LNCaP clone FGC (cell line): Measurements from ENCODE around the gene CSNK1D.

Experiments
- DNase-seq: peaks from one replicate; pipeline ENCODE4 v3.0.0-alpha.2; 2011; ENCODE audit warnings: low read depth
- H3K4me3 ChIP-seq: 2 replicates; pipeline ENCODE4 v1.5.1; 2011; ENCODE audit warnings: mild to moderate bottlenecking, low read depth, low read length, control low read depth
- CTCF ChIP-seq: IDR thresholded peaks from 2 replicates; pipeline ENCODE4 v1.5.1; 2012; ENCODE audit warnings: mild to moderate bottlenecking; ENCODE audit not compliant: control insufficient read depth, insufficient read depth; ENCODE audit errors: extremely low read depth

Gene CSNK1D

GRCh38 chr17:82314727-82315605 is 41.5 kb upstream of the CSNK1D start:
- TF ChIP-seq CTCF: no peak
- DNase-seq: no peak
- no peak overlapping the region for H3K4me3 ChIP-seq

DNA sequence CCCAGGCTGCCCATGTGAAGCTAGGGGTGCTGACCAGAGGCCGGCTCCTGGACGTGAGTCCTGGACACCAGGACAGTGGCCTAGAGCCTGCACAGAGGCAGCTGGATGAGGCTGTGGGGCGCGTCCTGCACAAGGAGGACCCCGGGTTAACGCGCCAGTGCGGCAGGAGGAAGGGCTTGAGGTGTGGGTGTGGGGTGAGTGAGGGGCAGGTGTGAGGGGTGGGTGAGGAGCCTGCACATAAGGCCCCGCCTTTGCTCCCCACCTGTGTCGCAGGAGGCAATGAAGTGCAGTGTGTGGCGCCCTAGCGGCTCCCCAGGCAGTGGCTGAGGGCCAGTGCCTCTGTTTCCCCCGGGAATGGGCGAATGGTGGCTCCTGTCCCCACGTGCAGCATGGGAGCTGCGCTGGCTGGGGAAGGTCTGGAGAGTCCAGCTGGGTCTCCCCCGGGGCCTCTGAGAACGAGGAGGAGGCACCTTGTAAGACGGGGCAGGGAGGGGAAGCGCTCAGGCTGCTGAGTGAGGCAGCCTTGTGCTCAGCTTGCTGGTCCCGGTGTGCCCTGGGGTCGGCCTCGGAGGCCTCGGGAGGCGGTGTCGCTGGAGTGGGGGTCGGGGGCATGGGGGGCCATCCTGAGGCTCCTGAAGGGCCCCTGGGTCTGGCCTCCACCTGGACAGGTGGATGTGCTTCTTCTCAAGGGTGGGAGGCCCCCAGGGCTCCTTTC is 40.7 kb upstream of the CSNK1D start:
- no peak overlapping the region for H3K4me3 ChIP-seq
- no peak for DNase-seq
- no peak for TF ChIP-seq CTCF

DNA sequence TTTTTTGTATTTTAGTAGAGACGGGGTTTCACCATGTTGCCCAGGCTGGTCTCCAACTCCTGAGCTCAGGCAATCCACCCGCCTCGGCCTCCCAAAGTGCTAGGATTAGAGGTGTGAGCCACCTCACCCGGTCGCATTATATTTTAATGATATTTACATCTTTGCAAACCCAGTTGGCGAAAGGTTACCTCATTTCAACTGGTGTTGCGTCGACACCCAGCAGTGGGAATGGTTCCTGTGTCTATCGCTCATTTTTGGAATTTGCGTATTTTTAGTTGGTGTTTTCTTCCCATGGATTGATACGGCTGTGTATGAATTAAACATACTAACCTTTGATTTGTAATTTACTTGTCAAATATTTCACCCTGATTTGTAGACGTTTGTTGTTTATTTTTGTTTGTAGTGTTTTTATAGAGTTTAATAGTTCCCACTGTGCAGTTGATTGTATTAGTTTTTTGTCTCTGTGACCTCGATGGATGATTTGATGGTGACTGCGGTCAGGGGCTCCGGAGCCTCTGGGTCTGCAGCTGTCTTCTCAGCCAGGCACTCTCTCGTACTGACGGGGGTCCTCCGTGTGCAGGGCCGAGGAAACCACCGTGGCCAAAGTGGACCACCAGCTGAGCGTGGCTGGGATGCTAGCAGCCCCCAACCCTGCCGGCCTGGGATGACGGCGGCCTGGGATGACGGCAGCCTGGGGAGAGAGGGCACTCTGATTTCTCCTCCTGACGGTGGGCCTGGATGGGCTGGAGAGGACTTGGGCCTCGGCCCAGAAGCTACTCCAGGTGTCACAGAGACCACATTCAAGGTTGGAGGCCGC is 39.9 kb upstream of the CSNK1D start:
- no peak overlapping the region for H3K4me3 ChIP-seq
- no peak for DNase-seq
- TF ChIP-seq CTCF: no peak

DNA sequence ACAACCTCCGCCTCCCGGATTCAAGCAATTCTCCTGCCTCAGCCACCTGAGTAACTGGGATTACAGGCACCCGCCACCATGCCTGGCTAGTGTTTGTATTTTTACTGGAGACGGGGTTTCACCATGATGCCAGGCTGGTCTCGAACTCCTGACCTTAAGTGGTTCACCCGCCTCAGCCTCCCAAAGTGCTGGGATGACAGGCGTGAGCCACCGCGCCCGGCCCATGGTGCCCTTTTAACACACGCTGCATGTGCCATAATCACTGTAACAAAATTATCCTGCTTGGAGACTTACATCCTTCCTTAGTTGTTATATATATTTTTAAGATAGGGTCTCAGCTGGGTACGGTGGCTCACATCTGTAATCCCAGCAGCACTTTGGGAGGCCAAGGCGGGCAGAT is 38.5 kb upstream of the CSNK1D start:
- no peak for TF ChIP-seq CTCF
- no peak overlapping the region for H3K4me3 ChIP-seq
- DNase-seq: no peak

DNA sequence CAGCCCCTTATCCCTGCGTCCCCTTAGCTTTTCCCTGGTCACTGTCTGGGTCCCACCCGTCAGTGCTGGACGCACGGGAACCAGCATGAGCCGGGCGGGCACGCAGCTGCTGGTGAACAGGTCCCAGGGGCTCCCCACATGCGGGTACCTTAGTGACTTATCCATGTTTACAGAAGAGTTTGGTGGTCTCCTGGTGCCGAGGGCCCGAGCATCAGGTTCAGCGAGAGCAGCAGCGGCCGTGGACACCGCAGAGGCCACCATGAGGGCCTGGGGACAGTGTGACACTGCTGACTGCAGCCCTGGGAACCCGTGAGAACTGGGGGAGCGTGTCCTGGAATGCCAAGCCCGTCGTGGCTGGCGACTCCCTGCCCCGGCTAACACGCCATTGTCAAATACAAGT is 37.4 kb upstream of the CSNK1D start:
- DNase-seq: no peak
- no peak for TF ChIP-seq CTCF
- no peak overlapping the region for H3K4me3 ChIP-seq

GRCh38 chr17:82309656-82310570 is 36.4 kb upstream of the CSNK1D start:
- no peak for TF ChIP-seq CTCF
- H3K4me3 ChIP-seq: no peak overlapping the region
- no peak for DNase-seq
